ENCODE results near the gene PCID2. TPM values are rescaled to one million over a fixed set of nuclear protein-coding genes. Genes with fewer than 3 reads are reported as not detected.

The PCID2 gene
- total and polyA plus RNA-seq, 2 of the 13 experiments (the other 11 are each of a cell fraction or from before 2014, with no cell fraction given): 65.0 to 111 TPM

- TF ChIP-seq ZNF512B (CRISPR knock-in tag; IDR thresholded peaks at IDR 0.05; ENCODE audit: borderline replicate concordance) (no peak), ZNF747 (CRISPR knock-in tag; IDR thresholded peaks at IDR 0.05; ENCODE audit: borderline replicate concordance) (0 out of 2 replicates have a peak, but pooled peaks have one; percentile 55), ZNF431 (CRISPR knock-in tag; IDR thresholded peaks at IDR 0.05; ENCODE audit: borderline replicate concordance, low read depth) (no peak), BATF2 (CRISPR knock-in tag; IDR thresholded peaks at IDR 0.05) (no peak), ZXDC (CRISPR knock-in tag; IDR thresholded peaks at IDR 0.05) (no peak), ZNF546 (CRISPR knock-in tag; conservative IDR thresholded peaks at IDR 0.05) (no peak), ZNF589 (CRISPR knock-in tag; conservative IDR thresholded peaks at IDR 0.05) (no peak), CERS6 (CRISPR knock-in tag; IDR thresholded peaks at IDR 0.05) (no peak), CREM (IDR thresholded peaks at IDR 0.05) (no peak), CREM (CRISPR knock-in tag; IDR thresholded peaks at IDR 0.05) (no peak), KAT7 (CRISPR knock-in tag; IDR thresholded peaks at IDR 0.05; ENCODE audit: borderline replicate concordance) (no peak), KIAA2018 (CRISPR knock-in tag; IDR thresholded peaks at IDR 0.05; ENCODE audit: borderline replicate concordance) (no peak), ZNF562 (CRISPR knock-in tag; IDR thresholded peaks at IDR 0.05; ENCODE audit: borderline replicate concordance) (no peak), FLYWCH1 (CRISPR knock-in tag; IDR thresholded peaks at IDR 0.05) (no peak)
Measured at GRCh38 chr13:113220141-113220598, 11.7 kb upstream of the PCID2 start (continued).

All from HepG2 (cell line).